Kidney (tissue), 14 donors: Measurements from ENCODE around the gene GPC6. TPM values are rescaled to one million over a fixed set of nuclear protein-coding genes. Genes with fewer than 3 reads are reported as not detected.

Source experiments
- DNase-seq, 5 donors: peaks; one replicate each; pipeline ENCODE4 v3.0.0-alpha.2; 2013 to 2020
- FAIRE-seq: peaks from 2 replicates; lab custom pipeline; 2012; peaks lifted over from hg19 to GRCh38; lab: Jason Lieb, UNC
- H3K27ac ChIP-seq, 2 donors: one replicate each; pipeline ENCODE4 v1.7.0; 2013; ENCODE audit warnings: low read depth in 2 of 2, low read length in 2 of 2, inconsistent platforms in 1 of 2
- H3K27me3 ChIP-seq: one replicate; pipeline ENCODE4 v1.7.1; 2013; ENCODE audit warnings: low read length, inconsistent platforms; ENCODE audit not compliant: control insufficient read depth, insufficient read depth
- H3K36me3 ChIP-seq, 3 donors: one replicate each; pipeline versions ENCODE4 v1.7.0 to v1.7.1; 2013; ENCODE audit warnings: low read length in 3 of 3, control low read depth in 1 of 3, inconsistent platforms in 1 of 3; ENCODE audit not compliant: insufficient read depth in 3 of 3, control insufficient read depth in 2 of 3
- H3K4me1 ChIP-seq, 3 donors: one replicate each; pipeline versions ENCODE4 v1.7.0 to v1.7.1; 2013; ENCODE audit warnings: low read length in 3 of 3, inconsistent platforms in 1 of 3, low read depth in 1 of 3; ENCODE audit not compliant: control insufficient read depth in 2 of 3, insufficient read depth in 2 of 3
- H3K4me3 ChIP-seq, 3 donors: one replicate each; pipeline versions ENCODE4 v1.7.0 to v1.8.1; 2013; ENCODE audit warnings: low read length in 3 of 3, control low read depth in 1 of 3, inconsistent platforms in 1 of 3
- H3K9ac ChIP-seq, 3 donors: one replicate each; pipeline versions ENCODE4 v1.7.0 to v1.7.1; 2013; ENCODE audit warnings: low read length in 3 of 3, control low read depth in 1 of 3, inconsistent platforms in 1 of 3
- H3K9me3 ChIP-seq, 3 donors: one replicate each; pipeline versions ENCODE4 v1.7.0 to v1.7.1; 2013; ENCODE audit warnings: low read length in 3 of 3, control low read depth in 1 of 3, inconsistent platforms in 1 of 3; ENCODE audit not compliant: control insufficient read depth in 2 of 3, insufficient read depth in 1 of 3
- CTCF ChIP-seq: IDR thresholded peaks from 3 replicates; pipeline ENCODE4 v1.5.1; 2012; ENCODE audit warnings: mild to moderate bottlenecking, moderate library complexity, borderline replicate concordance; ENCODE audit not compliant: insufficient read depth; ENCODE audit errors: extremely low read depth
- intact Hi-C: fragments of 100-400 bp; cut with DNase I; formaldehyde crosslinking; loops from one replicate; pipeline ENCODE4 v1.11.1; 2022
- polyA plus RNA-seq: library from polyadenylated mRNA; stranded (reverse); fragments of 350-450 nt; fragmentation: Illumina TruSeq; extraction: RNeasy Lipid Tissue Mini Kit (QIAGEN cat#74804); gene quantifications from one replicate; pipeline ENCODE4 v1.2.3, GENCODE V29; 2014; ENCODE audit warnings: low read depth, low replicate concordance; ENCODE audit not compliant: insufficient read depth
- total RNA-seq: library from RNA; stranded (reverse); fragmentation: NEBNext Ultra II Directional; extraction: Animal tissue kit (Norgen Biotek cat#: 25700); gene quantifications from one replicate; pipeline ENCODE4 v1.2.1, GENCODE V29; 2021
- donor health status: control.
- donor health status: control.
- donor health status: control.
- donor health status: control.
- donor health status: control.
- donor health status: DM: yes; HTN: yes; CAD: no.
- donor health status: Normal renal cell carcinoma (clear cell type).

Gene GPC6
- total and polyA plus RNA-seq, 2 donors from 2014 or later = 6.2 to 15.5 TPM

DNA sequence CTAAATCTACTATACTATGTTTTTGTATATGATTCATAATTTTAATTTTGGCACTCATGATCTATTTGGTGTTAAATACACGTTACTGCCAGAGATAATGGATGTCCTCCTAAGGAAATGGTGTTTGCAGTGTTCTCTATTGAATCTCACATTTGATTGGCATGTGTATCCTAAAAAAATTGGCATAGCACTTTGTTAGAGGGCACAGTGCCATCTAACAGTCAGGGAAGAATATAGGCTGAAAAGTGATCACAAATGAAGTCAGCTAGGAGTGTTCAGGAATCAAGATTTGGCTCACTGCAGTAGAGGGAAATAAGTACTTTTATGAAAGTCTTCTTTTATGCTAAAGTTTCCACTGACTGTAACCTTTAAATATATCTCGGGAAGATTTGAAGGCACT, 624.6 kb downstream of the GPC6 start:
- Histone ChIP-seq H3K27me3 (no peaks in the 10 kb centered on the region), H3K36me3 (no peaks in the 10 kb centered on the region), H3K9ac (no peak overlapping the region), H3K9me3 (no peaks in the 10 kb centered on the region), H3K4me3 (no peak overlapping the region), H3K4me1 (no peaks in the 10 kb centered on the region), H3K27ac (no peak overlapping the region)
- DNase-seq = no peak
- FAIRE-seq = no peak
- intact Hi-C loops = no loop called here
- TF ChIP-seq CTCF = no peak

GRCh38 chr13:93853912-93854311, 627.3 kb downstream of the GPC6 start:
- intact Hi-C loops = no loop called here
- DNase-seq (no peak), FAIRE-seq (no peak)
- H3K9ac ChIP-seq = no peak overlapping the region
- no peak overlapping the region for H3K4me3 ChIP-seq
- H3K9me3 ChIP-seq = no peaks in the 10 kb centered on the region
- H3K27me3 ChIP-seq = no peaks in the 10 kb centered on the region
- H3K4me1 ChIP-seq = no peaks in the 10 kb centered on the region
- TF ChIP-seq CTCF = no peak
- no peak overlapping the region for H3K27ac ChIP-seq
- H3K36me3 ChIP-seq = no peaks in the 10 kb centered on the region

GRCh38 chr13:93857126-93857525, 630.5 kb downstream of the GPC6 start:
- Histone ChIP-seq H3K9ac (no peak overlapping the region), H3K9me3 (no peaks in the 10 kb centered on the region), H3K36me3 (no peaks in the 10 kb centered on the region), H3K27ac (no peak overlapping the region), H3K4me1 (no peaks in the 10 kb centered on the region), H3K4me3 (no peak overlapping the region), H3K27me3 (no peaks in the 10 kb centered on the region)
- intact Hi-C loops = no loop called here
- DNase-seq (no peak), FAIRE-seq (no peak)
- TF ChIP-seq CTCF = no peak

DNA sequence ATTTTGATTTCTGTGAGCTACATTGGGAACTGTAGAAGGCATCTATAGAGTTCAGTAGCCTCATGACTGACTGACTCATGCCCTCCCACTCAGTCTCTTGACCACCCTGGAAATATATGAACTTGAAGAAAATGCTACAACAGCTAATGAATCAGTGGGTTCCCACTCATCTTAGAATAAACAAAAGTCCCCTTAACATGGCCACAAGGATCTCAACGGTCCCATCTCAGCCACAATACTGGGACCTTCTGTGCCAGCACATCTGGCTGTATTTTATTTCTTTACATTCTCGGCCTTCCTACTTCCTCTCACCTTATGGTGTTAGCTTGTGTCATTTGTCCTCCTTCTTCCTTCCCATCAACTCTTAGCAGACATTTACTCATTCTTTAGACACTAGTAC, 633.1 kb downstream of the GPC6 start:
- Histone ChIP-seq H3K9me3 (no peaks in the 10 kb centered on the region), H3K4me1 (no peaks in the 10 kb centered on the region), H3K36me3 (no peaks in the 10 kb centered on the region), H3K27ac (no peak overlapping the region), H3K4me3 (no peak overlapping the region), H3K27me3 (no peaks in the 10 kb centered on the region), H3K9ac (no peak overlapping the region)
- DNase-seq (no peak), FAIRE-seq (no peak)
- no peak for TF ChIP-seq CTCF
- intact Hi-C loops = no loop called here
